K562 (cell line): ENCODE results near the gene ADRM1. TPM values are rescaled to one million over a fixed set of nuclear protein-coding genes. Genes with fewer than 3 reads are reported as not detected.
A peak's percentile ranks its signal among the peaks of the same experiment; 100 is the strongest.

Source experiments
- ARID2 ChIP-seq: fragments of 450-650 bp; IDR thresholded peaks from 2 replicates; pipeline ENCODE4 v1.6.1; 2017; ENCODE audit warnings: antibody characterized with exemption, mild to moderate bottlenecking
- CGGBP1 ChIP-seq: fragments of 250-450 bp; sonication (Bioruptor Pico); IDR thresholded peaks from 2 replicates; pipeline ENCODE4 v1.9.0; 2021; ENCODE audit warnings: mild to moderate bottlenecking
- CHCHD3 ChIP-seq: fragments of 250-450 bp; sonication (Bioruptor Pico); IDR thresholded peaks from 2 replicates; pipeline ENCODE4 v2.1.2; 2022; ENCODE audit warnings: mild to moderate bottlenecking
- CUX1 ChIP-seq: fragments of 200-800 bp; sonication (Bioruptor generic); IDR thresholded peaks from 2 replicates; pipeline ENCODE4 v1.6.1; 2016; ENCODE audit warnings: missing genetic modification characterization, missing compliant biosample characterization
- E2F1 ChIP-seq: sonication (generic); formaldehyde crosslinking; IDR thresholded peaks from 2 replicates; pipeline ENCODE4 v1.8.1; 2023; ENCODE audit warnings: mild to moderate bottlenecking, missing genetic modification reagents, moderate library complexity
- EP300 ChIP-seq: IDR thresholded peaks from 2 replicates; pipeline ENCODE4 v1.6.1; 2012; ENCODE audit warnings: low read length, improper control_type of control experiment
- GTF3C2 ChIP-seq: IDR thresholded peaks from 3 replicates; pipeline ENCODE4 v1.6.1; 2011; ENCODE audit warnings: borderline replicate concordance, mild to moderate bottlenecking, moderate library complexity; ENCODE audit not compliant: insufficient read length; ENCODE audit errors: extremely low read depth
- HNRNPL ChIP-seq: fragments of 200-400 bp; formaldehyde crosslinking; IDR thresholded peaks from 2 replicates; pipeline ENCODE4 v1.6.1; 2017; ENCODE audit warnings: low read depth, mild to moderate bottlenecking, low read length
- MEIS2 ChIP-seq: fragments of 450-650 bp; IDR thresholded peaks from 2 replicates; pipeline ENCODE4 v1.6.1; 2014; ENCODE audit warnings: mild to moderate bottlenecking; ENCODE audit not compliant: partially characterized antibody
- POLR2A ChIP-seq: fragments of 450-650 bp; conservative IDR thresholded peaks from 2 replicates; pipeline ENCODE4 v1.6.1; 2016
- PTRF ChIP-seq: fragments of 450-650 bp; IDR thresholded peaks from 2 replicates; pipeline ENCODE4 v1.6.1; 2016; ENCODE audit warnings: mild to moderate bottlenecking, missing genetic modification characterization, missing compliant biosample characterization
- TBP ChIP-seq: optimal IDR thresholded peaks from 2 replicates; pipeline ENCODE3; 2011; ENCODE audit warnings: low read depth, low read length, improper control_type of control experiment
- TRIM24 ChIP-seq, 2 experiments: fragments of 450-650 bp; IDR thresholded peaks; 2 replicates each; pipeline ENCODE4 v1.6.1; 2016
- YBX1 ChIP-seq: fragments of 450-650 bp; IDR thresholded peaks from 2 replicates; pipeline ENCODE4 v1.7.1; 2016; ENCODE audit warnings: mild to moderate bottlenecking
- ZFP30 ChIP-seq: fragments of 250-450 bp; sonication (Bioruptor Pico); IDR thresholded peaks from 2 replicates; pipeline ENCODE4 v1.8.0; 2022; ENCODE audit warnings: moderate library complexity, mild to moderate bottlenecking, inconsistent platforms, borderline replicate concordance
- ZNF408 ChIP-seq: fragments of 250-450 bp; sonication (Bioruptor Pico); IDR thresholded peaks from 2 replicates; pipeline ENCODE4 v1.4.0; 2020; ENCODE audit warnings: low read depth, mild to moderate bottlenecking, moderate library complexity
- ZNF586 ChIP-seq: fragments of 450-650 bp; formaldehyde crosslinking; conservative IDR thresholded peaks from 2 replicates; pipeline ENCODE4 v1.4.0; 2020; ENCODE audit warnings: mild to moderate bottlenecking, moderate library complexity
- ZNF77 ChIP-seq: fragments of 250-450 bp; sonication (Bioruptor Pico); IDR thresholded peaks from 2 replicates; pipeline ENCODE4 v1.5.0; 2020
- polyA plus RNA-seq, 8 experiments: library from polyadenylated mRNA; depleted of rRNA in 4 of 8; stranded (reverse) in 5 of 8; unstranded in 3 of 8; fragments of >200 nt; fragmentation: Nextera tagmentation in 2 of 8; fragmentation: Illumina TruSeq in 1 of 8; extraction: Ambion mirVana in 2 of 8; extraction: Trizol in 1 of 8; gene quantifications; 2 replicates each; pipeline versions ENCODE4 v1.2.1 to v1.2.3, GENCODE V29; 2011 to 2014; ENCODE audit warnings: inconsistent platforms in 1 of 8, missing spikeins in 1 of 8
- total RNA-seq, 7 experiments: library from RNA; depleted of rRNA in 6 of 7; stranded (reverse); fragments of >200 nt in 6 of 7; fragmentation: Illumina TruSeq in 2 of 7; extraction: Trizol in 2 of 7; gene quantifications; 2 replicates each; pipeline versions ENCODE4 v1.2.1 to v1.2.3, GENCODE V29; 2011 to 2021; ENCODE audit warnings: low replicate concordance in 1 of 7

ADRM1 gene
- total and polyA plus RNA-seq, 9 of the 15 experiments (the other 6 are each of a cell fraction or from before 2014, with no cell fraction given): 5.0 to 223 (median 67.4) TPM

GRCh38 chr20:62302341-62303061, at the start of gene ADRM1 (continued):
- TF ChIP-seq YBX1 (no peak), TRIM24 (IDR thresholded peaks at IDR 0.05) (no peak), ARID2 (no peak), POLR2A (peak; percentile 80), GTF3C2 (no peak), ZNF77 (CRISPR knock-in tag) (no peak), EP300 (0 out of 2 replicates have a peak, but pooled peaks have one; percentile 34), HNRNPL (peak; percentile 62; the same call in 1 of the 2 replicates), ZFP30 (CRISPR knock-in tag) (no peak), MEIS2 (no peak), CUX1 (CRISPR knock-in tag) (no peak), TBP (peak; percentile 70), ZNF586 (CRISPR knock-in tag) (no peak), PTRF (tag) (no peak), E2F1 (CRISPR knock-in tag) (peak; percentile 79), CHCHD3 (CRISPR knock-in tag) (no peak), ZNF408 (no peak), CGGBP1 (CRISPR knock-in tag) (peak; percentile 15; the same call in 1 of the 2 replicates)
